GM23338 (cell line): Measurements from ENCODE around the gene HMG20B. TPM values are rescaled to one million over a fixed set of nuclear protein-coding genes. Genes with fewer than 3 reads are reported as not detected.

ENCODE experiments used
- ATAC-seq: fragments of 200-7000 bp; cut with Tn5 transposase; 3 replicates; pipeline ENCODE4 v1.9.1; 2020
- DNase-seq: peaks from one replicate; pipeline ENCODE4 v3.0.0-alpha.2; 2015; ENCODE audit warnings: low spot score
- H2AFZ ChIP-seq: fragments of 200-600 bp; sonication (generic); 2 replicates; pipeline ENCODE4 v1.8.0; 2016; ENCODE audit warnings: antibody characterized with exemption, mild to moderate bottlenecking, moderate library complexity
- H3F3A ChIP-seq: fragments of 200-600 bp; sonication (generic); replicated peaks from 2 replicates; pipeline ENCODE4 v1.8.0; 2017; ENCODE audit warnings: antibody characterized with exemption, mixed run types, low read depth
- H3K27ac ChIP-seq: fragments of 200-600 bp; sonication (generic); 2 replicates; pipeline ENCODE4 v1.6.1; 2016; ENCODE audit warnings: low read depth
- H3K27me3 ChIP-seq: fragments of 200-600 bp; sonication (generic); 2 replicates; pipeline ENCODE4 v1.8.0; 2016; ENCODE audit warnings: mild to moderate bottlenecking, mixed run types, moderate library complexity; ENCODE audit not compliant: insufficient read depth
- H3K36me3 ChIP-seq: fragments of 200-600 bp; sonication (generic); 2 replicates; pipeline ENCODE4 v1.8.0; 2016; ENCODE audit warnings: mild to moderate bottlenecking; ENCODE audit not compliant: insufficient read depth
- H3K4me1 ChIP-seq: fragments of 200-600 bp; sonication (generic); 2 replicates; pipeline ENCODE4 v1.8.0; 2016; ENCODE audit warnings: mild to moderate bottlenecking, moderate library complexity; ENCODE audit not compliant: insufficient read depth
- H3K4me2 ChIP-seq: fragments of 200-600 bp; sonication (generic); 2 replicates; pipeline ENCODE4 v1.7.1; 2017; ENCODE audit warnings: mixed run types
- H3K4me3 ChIP-seq: fragments of 200-600 bp; sonication (generic); 2 replicates; pipeline ENCODE4 v1.6.1; 2016; ENCODE audit warnings: mixed run types
- H3K79me2 ChIP-seq: fragments of 200-600 bp; sonication (generic); replicated peaks from 2 replicates; pipeline ENCODE4 v1.8.0; 2017; ENCODE audit warnings: mild to moderate bottlenecking; ENCODE audit not compliant: insufficient read depth
- H3K9me2 ChIP-seq: fragments of 200-600 bp; sonication (generic); 2 replicates; pipeline ENCODE4 v1.8.0; 2017; ENCODE audit not compliant: insufficient read depth
- H4K20me1 ChIP-seq: fragments of 200-600 bp; sonication (generic); replicated peaks from 2 replicates; pipeline ENCODE4 v1.8.0; 2017; ENCODE audit warnings: mild to moderate bottlenecking; ENCODE audit not compliant: insufficient read depth
- H3K27ac Mint-ChIP-seq: 2 replicates; pipeline ENCODE4 v1.8.0; 2020; ENCODE audit warnings: inconsistent platforms, mild to moderate bottlenecking, moderate library complexity, mixed read lengths
- H3K27me3 Mint-ChIP-seq: 3 replicates; pipeline ENCODE4 v1.8.0; 2022; ENCODE audit warnings: low read depth, mild to moderate bottlenecking, moderate library complexity, mixed read lengths, inconsistent platforms; ENCODE audit not compliant: insufficient read depth, poor library complexity
- H3K36me3 Mint-ChIP-seq: 3 replicates; pipeline ENCODE4 v1.8.0; 2021; ENCODE audit warnings: low read depth, mild to moderate bottlenecking, inconsistent platforms, moderate library complexity, mixed read lengths
- H3K4me1 Mint-ChIP-seq: 3 replicates; pipeline ENCODE4 v1.8.0; 2020; ENCODE audit warnings: mild to moderate bottlenecking, inconsistent platforms, mixed read lengths
- H3K4me3 Mint-ChIP-seq: 3 replicates; pipeline ENCODE4 v1.8.0; 2021; ENCODE audit warnings: moderate library complexity, mild to moderate bottlenecking, inconsistent platforms, mixed read lengths
- H3K9me3 Mint-ChIP-seq: 3 replicates; pipeline ENCODE4 v1.8.0; 2020; ENCODE audit warnings: moderate library complexity, mild to moderate bottlenecking, inconsistent platforms, mixed read lengths
- CREB1 ChIP-seq: fragments of 250-450 bp; sonication (Bioruptor Pico); IDR thresholded peaks from 2 replicates; pipeline ENCODE4 v1.5.0; 2020; ENCODE audit warnings: low read depth, mild to moderate bottlenecking, moderate library complexity
- EZH2 ChIP-seq: fragments of 200-600 bp; sonication (generic); IDR thresholded peaks from one replicate; pipeline ENCODE4 v1.8.0; 2017; ENCODE audit warnings: antibody characterized with exemption, mild to moderate bottlenecking, low read depth; ENCODE audit not compliant: unreplicated experiment
- EZH2phosphoT487 ChIP-seq: fragments of 200-600 bp; sonication (generic); IDR thresholded peaks from one replicate; pipeline ENCODE4 v1.8.1; 2018; ENCODE audit warnings: antibody characterized with exemption; ENCODE audit not compliant: unreplicated experiment
- JUNB ChIP-seq: IDR thresholded peaks from one replicate; pipeline ENCODE4 v1.6.1; 2016; ENCODE audit warnings: antibody characterized with exemption; ENCODE audit not compliant: unreplicated experiment
- NANOG ChIP-seq: IDR thresholded peaks from 2 replicates; pipeline ENCODE4 v1.6.1; 2016; ENCODE audit warnings: antibody characterized with exemption, borderline replicate concordance
- POLR2AphosphoS5 ChIP-seq: IDR thresholded peaks from 2 replicates; pipeline ENCODE4 v1.6.1; 2016; ENCODE audit warnings: antibody characterized with exemption, low read depth
- REST ChIP-seq: IDR thresholded peaks from one replicate; pipeline ENCODE4 v1.6.1; 2018; ENCODE audit warnings: antibody characterized with exemption; ENCODE audit not compliant: unreplicated experiment
- STAT1 ChIP-seq: IDR thresholded peaks from one replicate; pipeline ENCODE4 v1.6.1; 2016; ENCODE audit warnings: antibody characterized with exemption; ENCODE audit not compliant: unreplicated experiment
- ZNF331 ChIP-seq: fragments of 250-450 bp; sonication (Bioruptor Pico); IDR thresholded peaks from 2 replicates; pipeline ENCODE4 v1.5.0; 2020; ENCODE audit warnings: low read depth, mild to moderate bottlenecking, moderate library complexity
- polyA plus RNA-seq: library from polyadenylated mRNA; unstranded; fragments of >200 nt; fragmentation: Nextera tagmentation; extraction: Ambion mirVana; gene quantifications from 2 replicates; pipeline ENCODE4 v1.2.1, GENCODE V29; 2016
- total RNA-seq: library from RNA; depleted of rRNA; stranded (reverse); fragments of >200 nt; shearing (Covaris generic); gene quantifications from 2 replicates; pipeline ENCODE4 v1.2.3, GENCODE V29; 2014
- TF ChIP-seq, protein P1 (sequence below), 2 experiments: fragments of 200-600 bp in 1 of 2; sonication (generic) in 1 of 2; conservative IDR thresholded peaks; 2 replicates each; pipeline versions ENCODE4 v1.5.1 to v1.6.1; 2016 to 2017; ENCODE audit warnings: antibody characterized with exemption in 2 of 2, low read depth in 2 of 2, mild to moderate bottlenecking in 2 of 2, moderate library complexity in 1 of 2
- TF ChIP-seq, protein P2 (sequence below): IDR thresholded peaks from 2 replicates; pipeline ENCODE4 v1.6.1; 2016; ENCODE audit warnings: antibody characterized with exemption
- TF ChIP-seq, protein P3 (sequence below): fragments of 250-450 bp; sonication (Bioruptor Pico); IDR thresholded peaks from 2 replicates; pipeline ENCODE4 v1.5.0; 2020; ENCODE audit warnings: mild to moderate bottlenecking, moderate library complexity

The HMG20B gene
- total and polyA plus RNA-seq, 2 experiments from 2014 or later = 74.1 to 130 TPM

GRCh38 chr19:3611841-3612240 is 39.1 kb downstream of the HMG20B start:
- ATAC-seq (no peak), DNase-seq (no peak)
- H3K4me1 Mint-ChIP-seq = peaks cover 13% of the 10 kb centered on the region
- no peak overlapping the region for H3K4me3 Mint-ChIP-seq
- Histone ChIP-seq H3K4me2 (no peak overlapping the region), H3K9me2 (no peaks in the 10 kb centered on the region), H4K20me1 (no peaks in the 10 kb centered on the region), H3F3A (peaks cover 9% of the 10 kb centered on the region; the same call in 1 of the 2 replicates), H3K4me3 (no peak overlapping the region), H2AFZ (no peak overlapping the region), H3K4me1 (peaks cover 7% of the 10 kb centered on the region), H3K27me3 (no peaks in the 10 kb centered on the region), H3K36me3 (no peaks in the 10 kb centered on the region), H3K27ac (no peak overlapping the region), H3K79me2 (no peaks in the 10 kb centered on the region)
- peaks cover 16% of the 10 kb centered on the region for H3K36me3 Mint-ChIP-seq
- no peaks in the 10 kb centered on the region for H3K9me3 Mint-ChIP-seq
- H3K27me3 Mint-ChIP-seq = peaks cover 3% of the 10 kb centered on the region
- no peak overlapping the region for H3K27ac Mint-ChIP-seq
- TF ChIP-seq ZNF331 (CRISPR knock-in tag) = no peak
- TF ChIP-seq STAT1 = no peak
- TF ChIP-seq, protein P1, sequence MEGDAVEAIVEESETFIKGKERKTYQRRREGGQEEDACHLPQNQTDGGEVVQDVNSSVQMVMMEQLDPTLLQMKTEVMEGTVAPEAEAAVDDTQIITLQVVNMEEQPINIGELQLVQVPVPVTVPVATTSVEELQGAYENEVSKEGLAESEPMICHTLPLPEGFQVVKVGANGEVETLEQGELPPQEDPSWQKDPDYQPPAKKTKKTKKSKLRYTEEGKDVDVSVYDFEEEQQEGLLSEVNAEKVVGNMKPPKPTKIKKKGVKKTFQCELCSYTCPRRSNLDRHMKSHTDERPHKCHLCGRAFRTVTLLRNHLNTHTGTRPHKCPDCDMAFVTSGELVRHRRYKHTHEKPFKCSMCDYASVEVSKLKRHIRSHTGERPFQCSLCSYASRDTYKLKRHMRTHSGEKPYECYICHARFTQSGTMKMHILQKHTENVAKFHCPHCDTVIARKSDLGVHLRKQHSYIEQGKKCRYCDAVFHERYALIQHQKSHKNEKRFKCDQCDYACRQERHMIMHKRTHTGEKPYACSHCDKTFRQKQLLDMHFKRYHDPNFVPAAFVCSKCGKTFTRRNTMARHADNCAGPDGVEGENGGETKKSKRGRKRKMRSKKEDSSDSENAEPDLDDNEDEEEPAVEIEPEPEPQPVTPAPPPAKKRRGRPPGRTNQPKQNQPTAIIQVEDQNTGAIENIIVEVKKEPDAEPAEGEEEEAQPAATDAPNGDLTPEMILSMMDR (conservative IDR thresholded peaks at IDR 0.05; ENCODE audit: low read depth in 2 of 2) = no peak
- TF ChIP-seq, protein P2, sequence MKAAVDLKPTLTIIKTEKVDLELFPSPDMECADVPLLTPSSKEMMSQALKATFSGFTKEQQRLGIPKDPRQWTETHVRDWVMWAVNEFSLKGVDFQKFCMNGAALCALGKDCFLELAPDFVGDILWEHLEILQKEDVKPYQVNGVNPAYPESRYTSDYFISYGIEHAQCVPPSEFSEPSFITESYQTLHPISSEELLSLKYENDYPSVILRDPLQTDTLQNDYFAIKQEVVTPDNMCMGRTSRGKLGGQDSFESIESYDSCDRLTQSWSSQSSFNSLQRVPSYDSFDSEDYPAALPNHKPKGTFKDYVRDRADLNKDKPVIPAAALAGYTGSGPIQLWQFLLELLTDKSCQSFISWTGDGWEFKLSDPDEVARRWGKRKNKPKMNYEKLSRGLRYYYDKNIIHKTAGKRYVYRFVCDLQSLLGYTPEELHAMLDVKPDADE = no peak
- TF ChIP-seq NANOG = no peak
- TF ChIP-seq CREB1 (CRISPR knock-in tag) = no peak
- TF ChIP-seq EZH2 = no peak
- no peak for TF ChIP-seq EZH2phosphoT487
- TF ChIP-seq, protein P3, sequence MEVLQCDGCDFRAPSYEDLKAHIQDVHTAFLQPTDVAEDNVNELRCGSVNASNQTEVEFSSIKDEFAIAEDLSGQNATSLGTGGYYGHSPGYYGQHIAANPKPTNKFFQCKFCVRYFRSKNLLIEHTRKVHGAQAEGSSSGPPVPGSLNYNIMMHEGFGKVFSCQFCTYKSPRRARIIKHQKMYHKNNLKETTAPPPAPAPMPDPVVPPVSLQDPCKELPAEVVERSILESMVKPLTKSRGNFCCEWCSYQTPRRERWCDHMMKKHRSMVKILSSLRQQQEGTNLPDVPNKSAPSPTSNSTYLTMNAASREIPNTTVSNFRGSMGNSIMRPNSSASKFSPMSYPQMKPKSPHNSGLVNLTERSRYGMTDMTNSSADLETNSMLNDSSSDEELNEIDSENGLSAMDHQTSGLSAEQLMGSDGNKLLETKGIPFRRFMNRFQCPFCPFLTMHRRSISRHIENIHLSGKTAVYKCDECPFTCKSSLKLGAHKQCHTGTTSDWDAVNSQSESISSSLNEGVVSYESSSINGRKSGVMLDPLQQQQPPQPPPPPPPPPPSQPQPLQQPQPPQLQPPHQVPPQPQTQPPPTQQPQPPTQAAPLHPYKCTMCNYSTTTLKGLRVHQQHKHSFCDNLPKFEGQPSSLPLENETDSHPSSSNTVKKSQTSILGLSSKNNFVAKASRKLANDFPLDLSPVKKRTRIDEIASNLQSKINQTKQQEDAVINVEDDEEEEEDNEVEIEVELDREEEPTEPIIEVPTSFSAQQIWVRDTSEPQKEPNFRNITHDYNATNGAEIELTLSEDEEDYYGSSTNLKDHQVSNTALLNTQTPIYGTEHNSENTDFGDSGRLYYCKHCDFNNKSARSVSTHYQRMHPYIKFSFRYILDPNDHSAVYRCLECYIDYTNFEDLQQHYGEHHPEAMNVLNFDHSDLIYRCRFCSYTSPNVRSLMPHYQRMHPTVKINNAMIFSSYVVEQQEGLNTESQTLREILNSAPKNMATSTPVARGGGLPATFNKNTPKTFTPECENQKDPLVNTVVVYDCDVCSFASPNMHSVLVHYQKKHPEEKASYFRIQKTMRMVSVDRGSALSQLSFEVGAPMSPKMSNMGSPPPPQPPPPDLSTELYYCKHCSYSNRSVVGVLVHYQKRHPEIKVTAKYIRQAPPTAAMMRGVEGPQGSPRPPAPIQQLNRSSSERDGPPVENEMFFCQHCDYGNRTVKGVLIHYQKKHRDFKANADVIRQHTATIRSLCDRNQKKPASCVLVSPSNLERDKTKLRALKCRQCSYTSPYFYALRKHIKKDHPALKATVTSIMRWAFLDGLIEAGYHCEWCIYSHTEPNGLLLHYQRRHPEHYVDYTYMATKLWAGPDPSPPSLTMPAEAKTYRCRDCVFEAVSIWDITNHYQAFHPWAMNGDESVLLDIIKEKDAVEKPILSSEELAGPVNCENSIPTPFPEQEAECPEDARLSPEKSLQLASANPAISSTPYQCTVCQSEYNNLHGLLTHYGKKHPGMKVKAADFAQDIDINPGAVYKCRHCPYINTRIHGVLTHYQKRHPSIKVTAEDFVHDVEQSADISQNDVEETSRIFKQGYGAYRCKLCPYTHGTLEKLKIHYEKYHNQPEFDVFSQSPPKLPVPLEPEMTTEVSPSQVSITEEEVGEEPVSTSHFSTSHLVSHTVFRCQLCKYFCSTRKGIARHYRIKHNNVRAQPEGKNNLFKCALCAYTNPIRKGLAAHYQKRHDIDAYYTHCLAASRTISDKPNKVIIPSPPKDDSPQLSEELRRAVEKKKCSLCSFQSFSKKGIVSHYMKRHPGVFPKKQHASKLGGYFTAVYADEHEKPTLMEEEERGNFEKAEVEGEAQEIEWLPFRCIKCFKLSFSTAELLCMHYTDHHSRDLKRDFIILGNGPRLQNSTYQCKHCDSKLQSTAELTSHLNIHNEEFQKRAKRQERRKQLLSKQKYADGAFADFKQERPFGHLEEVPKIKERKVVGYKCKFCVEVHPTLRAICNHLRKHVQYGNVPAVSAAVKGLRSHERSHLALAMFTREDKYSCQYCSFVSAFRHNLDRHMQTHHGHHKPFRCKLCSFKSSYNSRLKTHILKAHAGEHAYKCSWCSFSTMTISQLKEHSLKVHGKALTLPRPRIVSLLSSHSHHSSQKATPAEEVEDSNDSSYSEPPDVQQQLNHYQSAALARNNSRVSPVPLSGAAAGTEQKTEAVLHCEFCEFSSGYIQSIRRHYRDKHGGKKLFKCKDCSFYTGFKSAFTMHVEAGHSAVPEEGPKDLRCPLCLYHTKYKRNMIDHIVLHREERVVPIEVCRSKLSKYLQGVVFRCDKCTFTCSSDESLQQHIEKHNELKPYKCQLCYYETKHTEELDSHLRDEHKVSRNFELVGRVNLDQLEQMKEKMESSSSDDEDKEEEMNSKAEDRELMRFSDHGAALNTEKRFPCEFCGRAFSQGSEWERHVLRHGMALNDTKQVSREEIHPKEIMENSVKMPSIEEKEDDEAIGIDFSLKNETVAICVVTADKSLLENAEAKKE (CRISPR knock-in tag) = no peak
- no peak for TF ChIP-seq JUNB
- TF ChIP-seq REST = no peak
- no peak for TF ChIP-seq POLR2AphosphoS5
